Measurements from ENCODE around the gene PLSCR5.

- TF ChIP-seq CTCF (IDR thresholded peaks at IDR 0.05) (no peak), POLR2AphosphoS5 (IDR thresholded peaks at IDR 0.05) (no peak)
These were observed 45.8 kb downstream of the PLSCR5 start for GRCh38 chr3:146559388-146559787.

Measured in upper lobe of left lung (tissue), 4 donors.